GM12875 (cell line): ENCODE results near the gene ARHGAP28.

Experiments
- H3K4me3 ChIP-seq: one replicate; pipeline ENCODE4 v1.5.1; 2011; ENCODE audit warnings: low read depth, low read length, control low read depth
- TF ChIP-seq, protein P1 (sequence below): IDR thresholded peaks from 2 replicates; pipeline ENCODE4 v1.5.1; 2011; ENCODE audit warnings: low read depth, mild to moderate bottlenecking, control low read depth, inconsistent platforms, low read length, moderate library complexity, borderline replicate concordance; ENCODE audit not compliant: insufficient read depth

Gene ARHGAP28

DNA sequence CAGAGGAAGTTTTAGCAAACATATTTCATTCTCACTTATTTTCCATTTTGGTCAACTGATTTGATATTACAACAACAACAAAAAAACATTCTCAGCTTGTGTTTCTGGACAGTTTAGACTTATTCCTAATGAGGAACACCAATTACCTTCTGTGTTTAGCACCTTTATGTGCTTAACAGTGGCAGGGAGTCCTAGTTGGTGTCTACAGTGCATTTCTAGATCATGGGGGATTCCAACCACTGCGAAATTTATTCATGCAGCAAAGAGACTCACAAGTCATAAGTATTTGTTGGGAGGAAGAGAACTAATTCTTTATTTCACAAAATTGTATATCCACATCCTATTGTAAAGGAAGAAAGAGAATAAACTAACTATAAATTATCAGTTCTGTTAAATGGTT lies 4.2 kb downstream of the ARHGAP28 start:
- TF ChIP-seq, protein P1, sequence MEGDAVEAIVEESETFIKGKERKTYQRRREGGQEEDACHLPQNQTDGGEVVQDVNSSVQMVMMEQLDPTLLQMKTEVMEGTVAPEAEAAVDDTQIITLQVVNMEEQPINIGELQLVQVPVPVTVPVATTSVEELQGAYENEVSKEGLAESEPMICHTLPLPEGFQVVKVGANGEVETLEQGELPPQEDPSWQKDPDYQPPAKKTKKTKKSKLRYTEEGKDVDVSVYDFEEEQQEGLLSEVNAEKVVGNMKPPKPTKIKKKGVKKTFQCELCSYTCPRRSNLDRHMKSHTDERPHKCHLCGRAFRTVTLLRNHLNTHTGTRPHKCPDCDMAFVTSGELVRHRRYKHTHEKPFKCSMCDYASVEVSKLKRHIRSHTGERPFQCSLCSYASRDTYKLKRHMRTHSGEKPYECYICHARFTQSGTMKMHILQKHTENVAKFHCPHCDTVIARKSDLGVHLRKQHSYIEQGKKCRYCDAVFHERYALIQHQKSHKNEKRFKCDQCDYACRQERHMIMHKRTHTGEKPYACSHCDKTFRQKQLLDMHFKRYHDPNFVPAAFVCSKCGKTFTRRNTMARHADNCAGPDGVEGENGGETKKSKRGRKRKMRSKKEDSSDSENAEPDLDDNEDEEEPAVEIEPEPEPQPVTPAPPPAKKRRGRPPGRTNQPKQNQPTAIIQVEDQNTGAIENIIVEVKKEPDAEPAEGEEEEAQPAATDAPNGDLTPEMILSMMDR: no peak
- H3K4me3 ChIP-seq: no peak overlapping the region

DNA sequence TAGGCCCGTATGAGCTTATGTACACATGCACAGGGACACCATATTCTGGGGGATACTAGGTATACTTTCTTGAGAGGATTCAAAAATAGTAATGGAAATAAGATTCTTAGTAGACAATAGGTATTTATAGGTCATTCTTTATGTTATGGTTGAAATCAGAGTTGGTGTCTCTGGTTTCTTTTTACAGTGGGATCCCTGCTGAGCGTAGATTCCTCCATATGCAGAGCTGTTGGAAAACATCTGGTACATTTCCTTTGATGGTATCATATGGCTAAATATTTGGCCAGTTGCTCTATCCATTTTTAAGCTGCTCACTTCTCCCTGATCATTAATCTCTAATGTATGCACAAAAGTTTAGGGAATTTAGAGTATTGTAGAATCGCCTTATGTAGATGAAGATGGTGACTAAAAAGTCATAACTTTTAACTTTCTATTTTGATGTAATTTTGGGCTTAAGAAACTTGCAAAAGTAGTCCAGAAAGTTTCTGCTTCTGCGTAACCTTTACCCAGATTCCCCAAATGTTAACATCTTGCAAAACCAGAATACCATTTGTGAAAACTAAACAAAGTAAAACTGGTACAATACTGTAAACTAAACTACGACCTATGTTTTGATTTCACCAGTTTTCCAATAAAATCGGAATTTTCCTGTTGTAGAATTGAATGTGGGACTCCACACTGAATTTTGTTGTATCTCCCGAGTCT lies 5.4 kb downstream of the ARHGAP28 start:
- H3K4me3 ChIP-seq: no peak overlapping the region
- TF ChIP-seq, protein P1: no peak

DNA sequence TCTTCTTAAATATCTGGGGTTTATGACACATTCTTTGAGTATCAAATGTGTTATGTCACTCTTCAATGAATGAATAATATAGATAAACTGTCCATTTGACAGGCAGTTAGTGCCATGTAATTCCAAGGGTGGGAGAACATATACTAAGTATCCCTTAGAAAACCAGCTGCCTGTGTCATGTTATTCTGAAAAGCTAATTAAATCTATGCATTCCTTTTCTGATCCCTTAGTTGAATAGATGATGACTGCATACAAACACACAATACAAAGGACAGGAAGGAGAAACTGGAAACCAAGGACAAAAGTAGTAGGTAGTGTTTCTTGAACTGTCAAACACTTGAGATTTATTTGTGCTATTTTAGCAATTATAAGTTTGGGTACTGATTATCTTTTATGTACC lies 8.3 kb downstream of the ARHGAP28 start:
- no peak overlapping the region for H3K4me3 ChIP-seq
- TF ChIP-seq, protein P1: no peak

DNA sequence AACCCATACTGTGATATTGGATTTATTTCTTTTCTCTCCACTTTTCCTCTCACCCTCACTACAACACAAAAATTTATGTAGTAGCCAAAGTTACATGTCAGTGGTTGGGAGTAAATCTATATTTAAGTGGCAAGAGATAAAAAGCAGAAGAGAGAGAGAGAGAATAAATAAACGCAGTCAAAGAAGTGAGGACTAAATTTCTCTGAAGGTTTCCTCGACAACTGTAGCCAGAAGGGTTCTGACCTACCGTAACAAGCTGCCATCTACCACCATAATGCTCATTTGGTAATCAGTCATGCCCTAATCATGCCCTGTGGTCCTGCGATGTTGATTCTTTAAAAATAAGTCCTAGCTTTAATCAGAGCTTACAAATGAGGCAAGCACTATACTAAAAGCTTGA lies 9.1 kb downstream of the ARHGAP28 start:
- TF ChIP-seq, protein P1: no peak
- no peak overlapping the region for H3K4me3 ChIP-seq

DNA sequence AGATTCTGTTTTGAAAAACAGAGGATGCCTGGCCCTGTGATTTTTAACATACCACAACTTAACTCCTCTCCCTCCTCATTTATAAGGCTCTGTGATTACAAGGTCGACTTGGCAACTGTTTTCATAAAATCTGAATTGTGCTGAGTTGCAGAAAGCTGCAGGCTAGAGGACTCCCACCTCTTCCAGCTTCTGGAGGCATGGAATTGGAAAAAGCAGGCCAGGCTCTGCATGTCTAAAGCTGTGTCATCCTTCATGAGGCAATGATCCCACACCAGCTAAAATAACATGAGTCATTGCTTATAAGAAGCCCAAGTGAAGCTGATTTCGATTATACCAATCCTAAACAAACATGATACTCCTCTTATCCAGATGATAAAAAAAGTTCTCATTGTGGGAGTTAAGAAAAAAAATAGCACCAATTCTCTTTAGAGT lies 11.7 kb downstream of the ARHGAP28 start:
- no peak overlapping the region for H3K4me3 ChIP-seq
- TF ChIP-seq, protein P1: no peak

DNA sequence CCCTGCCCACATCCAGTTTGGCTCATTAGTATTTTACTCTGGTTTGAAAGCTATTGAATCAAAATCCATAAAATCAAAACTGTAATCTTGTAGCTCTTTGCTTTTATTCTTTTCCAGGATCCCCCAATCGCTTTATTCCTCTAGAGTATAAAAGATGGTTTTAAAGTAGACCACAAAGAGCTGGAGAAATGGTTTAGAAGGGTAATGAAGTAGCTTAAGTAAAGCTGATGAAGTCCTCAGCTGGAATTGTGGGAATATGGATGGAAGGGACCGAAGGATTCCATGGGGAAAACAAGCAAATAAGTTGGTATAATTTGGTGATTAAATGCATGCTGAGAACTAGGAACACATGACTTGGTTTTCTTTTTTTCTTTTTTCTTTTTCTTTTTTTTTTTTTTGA lies 12.3 kb downstream of the ARHGAP28 start:
- TF ChIP-seq, protein P1: no peak
- H3K4me3 ChIP-seq: no peak overlapping the region

DNA sequence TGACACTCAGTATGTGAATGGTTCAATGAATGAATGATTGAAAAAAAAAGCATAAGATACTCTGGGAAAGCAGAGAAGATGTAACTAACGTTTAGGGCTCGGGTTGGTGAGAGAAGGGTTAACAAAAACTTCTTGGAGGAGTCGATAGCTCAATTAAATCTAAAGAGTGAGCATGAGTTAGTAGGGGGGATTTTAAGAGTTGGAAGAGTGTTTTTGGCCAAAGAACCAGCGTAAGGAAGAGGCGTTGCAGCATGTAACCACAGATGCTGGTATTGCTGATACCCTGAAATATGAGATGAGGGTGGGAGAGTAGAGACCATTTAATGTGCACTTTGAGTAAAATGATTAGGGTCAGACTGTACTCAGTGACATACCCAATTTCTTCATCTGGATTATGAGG lies 14.5 kb downstream of the ARHGAP28 start:
- no peak overlapping the region for H3K4me3 ChIP-seq
- TF ChIP-seq, protein P1: no peak
